Tibial nerve (tissue), 4 donors: ENCODE measurements around the gene PLCL2.

Experiments used
- CTCF ChIP-seq, 5 experiments: fragments of 200-600 bp in 3 of 5; fragments of 450-650 bp in 2 of 5; sonication (generic) in 3 of 5; IDR thresholded peaks; one replicate each; pipeline ENCODE4 v1.5.1; 2016 to 2019; ENCODE audit warnings: antibody characterized with exemption in 5 of 5, mild to moderate bottlenecking in 3 of 5, moderate library complexity in 2 of 5
- EP300 ChIP-seq, 2 donors: sonication (generic); formaldehyde crosslinking; IDR thresholded peaks; one replicate each; pipeline ENCODE4 v1.6.1; 2017; ENCODE audit warnings: antibody characterized with exemption in 2 of 2, mild to moderate bottlenecking in 1 of 2

DNA sequence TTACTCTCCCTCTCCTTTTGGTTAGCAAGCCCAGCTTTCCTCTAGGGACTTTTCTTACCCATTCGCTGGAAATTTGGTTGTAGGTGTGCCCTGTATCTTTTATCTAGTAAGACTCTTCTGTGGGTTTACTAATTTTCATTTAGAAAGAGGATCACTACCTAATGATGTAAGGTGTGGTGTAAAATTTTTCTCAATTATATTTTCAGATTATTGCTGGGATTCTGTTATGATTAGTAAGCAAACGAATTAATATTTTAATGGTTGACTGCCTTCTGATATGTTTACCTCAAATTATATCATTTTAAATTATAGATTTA is 28.5 kb downstream of the PLCL2 start:
- no peak for TF ChIP-seq CTCF (IDR thresholded peaks at IDR 0.05)
- TF ChIP-seq EP300 (IDR thresholded peaks at IDR 0.05), result no peak
